GM18519 (cell line): ENCODE data around the gene DDIT4.
"Not testable (repeated sequence)": the region's sequence is repeated elsewhere in the genome, so short reads cannot be mapped to it uniquely, and the experiment has no call there.

Experiments used
- ATAC-seq: cut with Tn5 transposase; IDR thresholded peaks from one replicate; pipeline ENCODE4 v1.9.1; 2021; ENCODE audit warnings: mild to moderate bottlenecking, moderate library complexity; ENCODE audit not compliant: unreplicated experiment, low FRiP score

Gene DDIT4

DNA sequence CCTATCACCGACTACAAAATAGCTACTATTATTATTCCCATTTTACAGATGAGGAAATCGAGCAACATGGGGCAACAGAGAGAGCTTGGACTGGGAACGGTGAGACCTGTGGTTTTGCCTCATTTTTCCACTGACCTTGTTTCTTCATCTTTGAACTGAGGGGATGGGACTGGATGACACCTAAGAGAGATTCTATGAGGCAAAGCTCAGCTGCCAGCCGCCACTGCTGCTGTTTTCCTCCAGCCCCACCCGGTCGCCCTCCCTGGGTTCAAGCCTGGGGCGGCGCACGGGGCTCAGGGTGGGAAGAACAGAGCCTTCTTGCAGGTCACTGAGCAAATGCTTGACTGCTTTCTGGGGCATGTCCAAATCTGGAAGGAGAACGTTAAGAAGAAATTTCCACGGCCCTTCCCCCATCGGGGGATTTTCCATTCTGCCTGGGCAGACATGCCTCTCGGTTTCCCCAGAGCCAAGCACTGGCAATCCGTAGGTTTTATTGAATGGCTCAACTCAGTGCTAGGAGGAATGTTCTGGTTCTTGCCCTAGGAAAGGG, 12.3 kb downstream of the DDIT4 start:
- no peak for ATAC-seq

DNA sequence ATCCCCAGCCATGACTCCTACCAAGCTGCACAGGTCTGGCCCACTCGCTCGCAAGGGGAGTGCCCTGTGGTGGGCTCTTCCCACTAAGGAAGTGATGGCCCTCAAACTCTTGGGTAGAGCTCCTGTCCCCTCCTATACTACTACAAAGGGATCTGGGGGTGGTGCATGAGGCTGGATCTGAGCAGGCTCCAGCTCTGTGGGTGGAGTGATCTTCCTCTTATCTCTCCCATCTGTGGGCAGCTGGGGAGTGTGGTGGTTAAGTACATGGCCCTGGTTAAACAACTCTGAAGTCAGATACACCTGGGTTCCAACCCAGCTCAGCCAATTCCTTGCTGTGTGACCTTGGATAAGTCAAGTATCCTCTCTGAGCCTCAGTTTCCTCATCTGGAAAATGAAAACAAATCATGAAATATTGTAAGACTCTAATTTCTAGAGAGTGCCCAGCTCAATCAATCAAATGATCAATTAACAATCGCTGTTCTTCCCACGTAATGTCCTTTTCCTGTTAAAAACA, 17.4 kb downstream of the DDIT4 start:
- ATAC-seq: no peak

DNA sequence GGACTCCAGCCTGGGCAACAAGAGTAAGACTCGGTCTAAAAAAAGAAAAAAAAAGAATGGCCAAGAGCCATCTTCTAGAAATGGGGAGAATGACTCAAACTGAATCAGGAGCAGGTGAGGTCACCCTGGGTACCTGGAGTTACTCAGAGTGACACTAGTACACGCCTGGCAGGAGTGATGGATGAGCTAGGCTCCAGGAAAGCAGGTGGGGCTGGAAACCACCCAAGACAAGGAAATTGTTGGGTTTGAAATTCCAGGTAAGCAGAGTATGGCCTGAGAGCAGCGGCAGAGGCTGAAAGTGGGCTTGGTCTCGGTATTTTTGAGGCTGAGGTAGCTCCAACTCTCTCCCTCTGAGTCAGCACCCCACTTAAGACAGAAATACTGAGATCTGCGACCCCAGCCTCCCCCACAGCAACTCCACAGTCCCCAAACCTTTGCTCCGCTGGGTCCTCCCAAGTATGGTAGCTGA, 18.5 kb downstream of the DDIT4 start:
- ATAC-seq: no peak

DNA sequence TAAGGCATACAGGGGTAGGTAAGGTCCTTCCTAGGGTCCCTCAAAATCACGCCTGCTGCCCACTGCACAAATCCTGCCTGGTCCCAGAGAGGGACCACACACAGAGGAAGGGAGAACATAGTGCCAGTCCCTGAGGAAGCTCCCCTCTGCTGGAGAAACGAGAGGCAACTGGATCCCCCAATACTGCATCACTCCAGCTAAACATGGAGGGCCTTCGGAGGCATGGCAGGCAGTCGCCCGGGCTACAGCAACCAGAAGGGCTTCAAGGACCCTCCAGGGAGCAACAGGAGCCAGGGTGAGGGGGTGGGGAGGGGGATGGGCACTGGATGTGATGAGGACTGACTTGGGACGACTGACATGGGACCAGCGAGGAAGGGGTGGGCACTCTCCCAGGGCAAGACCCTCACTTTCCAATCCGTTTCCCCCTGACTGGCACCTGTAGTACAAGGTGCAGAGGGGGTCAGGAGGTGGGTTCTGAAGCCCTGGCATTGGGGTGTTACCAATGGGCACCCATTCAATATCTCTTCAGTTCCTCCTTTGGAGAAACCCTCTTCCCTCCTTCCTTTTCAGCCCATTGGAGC, 21.7 kb downstream of the DDIT4 start:
- ATAC-seq: no peak

DNA sequence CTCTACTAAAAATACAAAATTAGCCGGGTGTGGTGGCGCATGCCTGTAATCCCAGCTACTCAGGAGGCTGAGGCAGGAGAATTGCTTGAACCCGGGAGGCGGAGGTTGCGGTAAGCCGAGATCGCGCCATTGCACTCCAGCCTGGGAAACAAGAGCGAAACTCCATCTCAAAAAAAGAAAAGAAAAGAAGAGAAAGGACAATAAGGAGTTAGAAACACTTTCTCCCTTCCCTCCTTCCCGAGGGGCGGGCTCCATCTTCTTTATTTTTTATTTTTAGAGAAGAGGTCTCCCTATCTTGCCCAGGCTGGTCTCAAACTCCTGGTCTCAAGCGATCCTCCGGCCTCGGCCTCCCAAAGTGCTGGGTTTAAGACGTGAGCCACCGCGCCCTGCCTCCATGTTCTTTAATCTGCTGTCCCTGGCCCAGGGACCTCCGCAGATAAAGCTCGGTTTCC, 23.1 kb downstream of the DDIT4 start:
- ATAC-seq: not testable (repeated sequence)

DNA sequence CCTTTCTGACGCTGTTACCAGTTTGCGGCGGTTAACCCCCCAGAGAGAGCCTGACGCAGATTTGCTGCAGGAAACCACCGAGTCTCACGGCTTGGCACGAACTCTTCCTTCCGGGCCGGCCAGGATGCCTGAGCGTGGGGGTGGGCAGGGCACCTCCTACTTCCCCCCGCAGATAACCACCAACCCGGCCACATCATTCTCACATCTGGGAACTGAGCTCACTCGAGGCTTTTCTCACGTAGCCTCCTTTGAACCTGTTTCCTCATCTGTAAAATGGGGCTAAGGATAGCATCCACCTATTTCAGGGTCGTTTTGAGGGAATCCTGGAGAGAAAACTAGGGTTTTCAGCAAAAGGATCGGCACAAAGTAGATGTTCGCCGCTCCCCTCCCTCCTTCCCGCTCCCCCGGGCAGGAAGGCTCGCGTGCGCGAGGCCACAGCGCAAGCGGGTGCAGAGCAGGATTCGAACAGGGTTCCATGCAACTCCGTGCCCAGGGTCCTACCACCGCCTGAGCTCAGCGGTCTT, 23.6 kb downstream of the DDIT4 start:
- ATAC-seq: peak; percentile 3

DNA sequence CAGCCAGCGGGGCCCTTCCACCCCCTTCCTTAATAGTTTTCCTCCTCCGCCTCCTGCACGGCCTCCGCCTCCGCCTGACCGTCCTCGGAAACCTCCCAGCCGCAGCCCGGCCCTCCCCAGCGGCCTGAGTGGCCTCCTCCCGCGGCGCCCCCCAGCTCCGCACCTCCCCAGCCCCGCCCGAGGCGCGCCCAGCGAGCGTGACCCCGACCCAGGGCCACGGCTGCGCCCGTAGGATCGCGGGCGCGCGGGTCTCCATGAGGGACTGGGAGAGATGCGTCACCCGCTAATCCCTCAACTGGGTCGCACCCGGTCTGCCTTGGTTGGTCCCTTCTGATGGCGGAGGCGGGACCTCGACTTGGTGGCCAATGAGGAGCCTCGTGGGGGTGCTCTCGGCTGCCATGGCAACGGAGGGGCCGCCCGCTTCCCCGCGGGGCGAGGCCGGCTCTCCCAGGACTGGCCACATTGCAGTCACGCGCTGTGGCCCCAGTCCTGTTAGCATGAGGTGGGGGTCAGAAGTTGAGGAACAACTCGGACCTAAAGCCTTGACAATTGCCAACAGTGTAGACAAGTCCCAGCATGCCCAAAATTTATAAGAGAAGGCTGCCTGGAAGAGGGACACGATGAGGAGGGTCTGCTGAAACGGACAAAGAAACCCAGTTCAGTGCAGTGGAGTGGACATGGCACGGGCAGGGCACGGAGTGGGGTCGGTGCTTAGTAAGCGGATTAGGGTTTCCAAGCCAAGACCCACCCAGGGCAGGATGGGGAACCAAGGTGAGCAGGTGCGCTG, 24.3 kb downstream of the DDIT4 start:
- ATAC-seq: peak; percentile 62

DNA sequence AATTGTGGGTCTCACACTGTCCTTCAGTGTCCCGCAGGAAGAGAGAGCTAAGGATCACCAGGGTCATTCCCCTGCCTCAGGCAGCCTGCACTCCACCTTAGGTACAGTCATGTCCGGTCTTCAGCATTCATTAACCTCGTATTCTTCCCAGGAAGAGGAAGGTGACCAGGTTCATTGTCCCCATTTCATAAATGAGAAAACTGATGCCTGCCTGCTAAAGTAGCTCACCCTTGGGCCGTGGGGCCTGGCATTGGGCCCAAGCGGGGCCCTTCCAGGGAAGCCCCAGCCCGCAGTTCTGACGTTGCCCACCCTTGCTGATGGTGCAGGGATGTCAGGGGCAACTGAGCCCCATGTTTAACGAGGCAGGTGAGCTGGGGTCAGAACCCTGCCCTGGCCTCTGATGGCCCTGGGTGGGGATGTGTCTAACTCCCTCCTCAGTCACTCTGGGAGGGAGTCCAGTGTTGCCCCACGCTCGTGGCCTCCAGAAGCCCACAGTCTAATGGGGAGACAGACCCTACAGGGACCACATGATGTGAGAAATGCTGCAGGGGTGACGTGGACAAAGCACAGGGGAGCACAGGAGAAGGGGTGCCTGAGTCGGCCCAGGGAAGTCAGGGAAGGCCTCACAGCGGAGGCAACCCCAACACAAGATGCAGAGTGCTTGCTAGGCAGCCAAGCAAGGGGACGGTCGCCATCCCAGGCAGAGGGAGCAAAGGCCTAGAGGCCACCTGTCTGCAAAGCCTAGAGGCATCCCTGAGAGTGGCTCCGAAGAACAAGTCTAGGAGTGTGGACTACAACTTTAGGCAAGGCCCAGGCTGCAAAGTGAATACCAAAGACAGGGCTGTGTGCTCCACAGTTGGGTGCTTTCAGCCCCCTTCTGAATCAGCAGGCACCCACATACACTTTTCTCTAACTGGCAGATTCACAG, 25.1 kb downstream of the DDIT4 start:
- no peak for ATAC-seq

DNA sequence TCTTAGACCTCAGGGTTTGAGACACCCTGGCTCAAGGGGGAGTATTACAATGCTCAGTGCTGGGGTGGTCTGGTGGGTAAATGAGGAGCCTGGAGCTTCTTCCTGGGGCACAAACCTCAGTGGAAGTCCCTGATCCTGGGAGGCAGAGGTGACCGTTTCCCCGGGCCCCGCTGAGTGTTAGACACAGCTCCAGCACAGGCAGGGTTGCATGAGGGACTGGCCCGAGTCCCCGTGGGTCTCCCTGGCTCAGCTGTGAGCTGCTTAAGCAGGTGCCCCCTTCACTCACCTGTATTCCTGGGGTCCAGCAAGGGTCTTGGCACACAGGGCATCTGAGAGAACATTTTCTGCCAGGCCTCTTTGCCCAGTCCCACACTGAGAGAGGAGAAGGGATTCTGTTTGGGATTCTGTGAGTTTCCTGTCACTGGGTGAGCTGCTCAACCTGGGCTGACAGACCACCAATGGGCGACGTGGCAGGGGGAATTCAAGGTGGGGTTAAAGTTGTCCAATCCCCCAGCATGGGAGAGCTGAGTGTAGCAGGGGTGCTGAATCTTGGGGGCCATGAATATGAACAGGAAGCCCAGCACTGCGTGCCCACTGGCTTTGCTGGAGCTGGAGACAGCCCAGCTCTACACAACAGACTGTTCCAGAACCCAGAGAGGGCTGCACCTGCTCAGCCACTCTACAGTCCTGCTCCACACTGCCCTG, 29.9 kb downstream of the DDIT4 start:
- no peak for ATAC-seq

DNA sequence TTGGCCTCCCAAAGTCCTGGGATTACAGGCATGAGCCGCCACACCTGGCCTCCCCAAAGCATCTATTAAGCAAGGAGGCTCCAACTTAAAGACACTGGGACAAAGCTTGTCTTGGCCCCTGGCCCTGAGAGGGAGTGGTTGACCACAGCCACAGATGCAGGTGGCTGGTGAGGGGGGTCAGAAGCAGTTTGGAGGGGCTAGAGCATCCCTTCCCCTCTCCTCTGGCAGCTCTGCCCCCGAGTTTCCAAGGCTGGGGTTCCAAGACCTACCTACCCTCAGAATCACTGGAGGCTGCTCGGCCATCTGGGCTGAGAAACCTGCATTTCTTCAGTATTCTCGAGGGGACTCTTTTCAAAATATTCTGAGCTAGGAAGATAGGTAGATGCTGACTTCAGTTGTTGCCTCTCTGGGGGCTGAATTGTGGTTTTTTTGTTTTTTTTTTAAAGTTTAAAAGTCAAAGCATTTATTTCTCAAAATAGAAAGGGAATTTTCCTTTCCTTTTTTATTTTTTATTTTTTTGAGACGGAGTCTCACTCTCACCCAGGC, 32.6 kb downstream of the DDIT4 start:
- ATAC-seq: no peak

DNA sequence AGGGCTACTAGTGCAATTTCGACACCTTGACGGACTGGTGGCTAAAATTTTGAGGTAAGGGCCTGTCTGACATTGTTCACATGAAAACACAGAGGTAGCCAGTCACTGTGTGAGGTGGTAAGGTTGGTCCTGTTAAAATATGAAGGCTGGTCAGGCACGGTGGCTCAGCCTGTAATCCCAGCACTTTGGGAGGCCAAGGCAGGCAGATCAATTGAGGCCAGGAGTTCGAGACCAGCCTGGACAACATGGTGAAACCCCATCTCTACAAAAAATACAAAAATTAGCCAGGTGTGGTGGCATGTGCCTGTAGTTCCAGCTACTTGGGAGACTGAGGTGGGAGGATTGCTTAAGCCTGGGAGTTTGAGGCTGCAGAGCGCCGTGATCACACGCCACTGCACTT, 34.0 kb downstream of the DDIT4 start:
- not testable (repeated sequence) for ATAC-seq

DNA sequence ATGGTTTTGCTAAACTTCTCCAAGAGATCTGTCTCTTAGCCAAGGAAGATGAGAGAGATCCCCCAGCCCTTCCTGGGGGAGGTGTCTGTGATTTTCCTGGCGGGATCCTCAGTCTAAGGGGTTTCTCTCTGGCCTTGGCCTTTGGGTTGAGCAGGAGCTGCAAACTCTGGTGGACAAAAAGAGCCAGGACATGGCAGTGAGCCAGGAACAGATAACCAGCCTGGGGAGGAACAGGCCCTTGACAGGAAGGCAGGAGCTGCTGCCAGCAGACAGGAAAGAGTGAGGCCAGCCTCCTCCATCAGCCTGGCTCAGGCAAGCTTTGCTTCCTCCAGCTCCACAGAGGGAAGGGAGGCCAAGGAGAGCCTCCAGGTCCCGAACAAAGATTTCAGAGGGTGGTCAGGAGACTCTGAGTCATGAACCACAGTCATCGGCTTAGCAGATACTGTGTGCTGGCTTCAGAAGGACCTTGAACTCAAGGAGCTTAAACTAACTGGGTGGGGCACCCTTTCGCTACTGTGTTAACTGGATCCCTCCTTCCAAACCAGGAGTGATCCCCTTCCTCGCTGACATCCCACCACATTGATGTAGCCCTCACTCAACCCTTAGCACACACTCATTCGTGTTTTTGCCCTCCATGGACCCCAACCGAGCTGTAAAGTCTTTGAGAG, 34.7 kb downstream of the DDIT4 start:
- no peak for ATAC-seq

DNA sequence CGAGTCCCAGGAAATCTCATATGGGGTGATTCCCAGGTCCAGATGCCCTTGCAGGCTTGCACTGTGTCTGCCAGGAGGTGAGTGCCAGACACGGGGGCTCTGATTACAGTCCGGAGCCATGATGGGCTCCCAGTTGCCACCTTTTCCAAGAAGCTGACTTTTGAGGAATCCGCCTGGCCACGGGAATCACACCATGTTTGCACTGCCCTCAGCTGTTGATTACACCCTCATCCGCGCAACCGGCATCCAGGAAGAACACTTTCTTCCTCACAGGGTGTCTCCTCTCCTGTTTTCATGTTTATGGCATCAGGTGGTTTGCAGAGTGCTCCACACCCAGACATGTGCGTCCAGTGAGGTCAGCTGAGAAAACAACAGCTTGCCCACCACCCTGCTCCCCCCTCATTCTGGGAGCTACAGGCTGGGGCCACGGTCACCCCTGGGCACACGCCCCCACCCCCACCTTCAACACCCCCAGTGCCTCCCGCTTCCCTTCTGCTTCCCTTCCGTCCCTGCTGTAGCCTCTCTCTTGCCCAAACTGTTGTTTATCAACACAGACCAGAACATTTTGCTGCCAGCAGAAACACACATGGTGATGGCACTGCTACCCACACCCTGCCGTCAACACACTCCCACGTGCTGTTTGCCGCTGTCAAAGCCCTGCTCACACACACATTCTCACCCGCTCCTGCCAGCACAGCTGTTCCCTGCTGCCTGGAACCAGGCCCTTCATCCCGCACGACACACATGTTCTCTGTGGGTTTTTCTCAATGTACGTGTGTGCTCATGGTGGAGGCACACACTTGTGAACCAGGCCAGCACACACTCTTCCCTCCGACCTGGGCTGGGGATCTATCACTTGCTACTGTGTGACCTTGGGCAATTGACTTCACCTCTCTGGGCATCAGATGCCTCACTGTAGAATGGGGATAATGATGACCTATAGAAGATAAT, 35.8 kb downstream of the DDIT4 start:
- no peak for ATAC-seq

DNA sequence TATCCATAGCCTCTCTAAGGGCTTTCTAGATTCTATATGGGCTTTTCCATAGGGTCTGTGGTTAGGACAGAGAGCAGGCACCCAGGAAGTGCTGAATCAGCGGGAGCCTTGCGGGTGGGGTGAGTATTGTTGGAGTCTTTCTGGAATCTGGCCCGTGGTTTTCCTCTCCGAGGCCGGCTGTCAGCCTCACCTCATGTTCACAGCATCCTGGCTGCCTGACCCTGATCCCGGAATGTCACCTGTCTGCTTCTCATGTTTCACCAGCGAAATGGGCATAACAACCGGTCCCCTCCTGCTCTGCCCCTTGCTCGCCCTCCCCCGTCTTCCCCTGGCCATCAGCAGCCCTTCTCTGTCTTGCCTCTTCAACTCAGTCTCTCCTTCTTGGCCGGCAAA, 36.5 kb downstream of the DDIT4 start:
- ATAC-seq: no peak

DNA sequence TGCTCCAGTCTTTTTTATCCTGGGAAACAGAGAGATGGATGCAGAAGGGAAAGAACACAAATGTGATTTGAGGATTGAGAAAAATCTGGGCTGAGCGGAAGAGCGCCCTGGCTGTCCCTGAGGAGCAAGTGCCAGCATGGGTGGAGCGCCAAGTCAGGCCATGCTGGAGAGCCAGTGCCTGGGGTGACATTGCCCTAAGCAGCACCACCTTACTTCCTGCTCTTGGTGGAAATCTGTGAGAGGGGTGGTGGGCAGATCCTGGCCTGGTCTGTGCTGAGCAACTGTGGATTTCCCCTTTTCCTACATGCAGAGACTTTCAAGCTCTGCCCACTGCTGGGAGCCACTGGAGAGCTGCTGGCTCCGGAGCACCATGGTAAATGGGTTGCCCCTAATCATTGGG, 36.9 kb downstream of the DDIT4 start:
- ATAC-seq: no peak

DNA sequence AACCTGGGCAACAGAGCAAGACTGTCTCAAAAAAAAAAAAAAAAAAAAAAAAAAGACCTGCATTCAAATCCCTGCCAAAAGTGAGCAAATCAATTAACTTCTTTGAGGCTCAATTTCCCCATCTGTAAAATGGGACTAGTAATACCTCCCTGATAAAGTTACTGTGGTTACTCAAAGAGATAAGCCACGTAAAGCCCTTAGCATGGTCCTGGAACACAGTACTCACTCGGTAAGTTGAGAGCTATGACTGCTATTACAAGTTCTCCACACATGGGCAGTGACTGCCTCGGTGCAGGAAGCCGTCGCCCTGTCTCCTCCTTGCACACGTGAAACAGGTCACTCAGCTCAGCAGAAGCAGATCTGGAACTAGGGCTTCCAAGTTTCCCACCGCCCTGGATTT, 37.9 kb downstream of the DDIT4 start:
- ATAC-seq: no peak

DNA sequence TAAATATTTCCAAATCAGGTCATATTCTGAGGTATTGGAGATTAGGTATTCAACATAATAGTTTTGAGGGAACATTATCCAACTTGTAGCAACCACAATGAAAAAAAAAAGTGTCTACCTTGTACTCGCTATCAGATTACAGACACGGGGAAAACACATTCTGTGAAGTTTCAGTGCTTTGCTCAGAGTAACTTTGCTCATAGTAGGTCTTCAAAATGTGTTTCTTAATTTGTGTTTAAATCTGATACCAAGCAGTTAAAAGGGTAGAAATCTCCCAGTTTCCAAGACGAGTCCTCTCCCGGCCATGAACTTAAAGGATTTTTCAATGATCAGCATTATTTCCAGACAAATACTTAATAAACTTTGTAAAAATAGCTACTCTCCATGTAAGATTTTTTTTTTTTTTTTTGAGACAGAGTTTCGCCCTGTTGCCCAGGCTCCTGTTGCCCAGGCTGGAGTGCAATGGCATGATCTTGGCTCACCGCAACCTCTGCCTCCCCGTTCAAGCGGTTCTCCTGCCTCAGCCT, 39.2 kb downstream of the DDIT4 start:
- ATAC-seq: no peak

DNA sequence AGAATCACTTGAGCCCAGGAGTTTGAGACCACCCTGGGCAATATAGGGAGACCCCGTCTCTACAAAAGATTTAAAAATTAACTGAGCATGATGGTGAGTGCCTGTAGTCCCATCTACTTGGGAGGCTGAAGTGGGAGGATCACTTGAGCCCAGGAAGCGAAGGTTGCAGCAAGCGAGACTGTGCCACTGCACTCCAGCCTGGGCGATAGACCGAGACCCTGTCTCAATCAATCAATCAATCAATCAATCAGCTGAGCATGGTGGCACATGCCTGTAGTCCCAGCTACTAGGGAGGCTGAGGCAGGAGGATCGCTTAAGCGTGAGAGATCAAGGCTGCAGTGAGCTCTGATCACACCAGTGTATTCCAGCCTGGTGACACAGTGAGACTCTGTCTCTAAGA, 40.5 kb downstream of the DDIT4 start:
- ATAC-seq: no peak
